SK-N-SH (cell line): ENCODE results near the gene KCNQ2. TPM values are rescaled to one million over a fixed set of nuclear protein-coding genes. Genes with fewer than 3 reads are reported as not detected.
A peak's percentile ranks its signal among the peaks of the same experiment; 100 is the strongest.

Experiments
- CTCF ChIA-PET: fragments of 300-600, 350-600 bp; formaldehyde crosslinking; extraction: SDS; loops from one replicate; lab custom pipeline; 2021; lab: Yijun Ruan, JAX
- POLR2A ChIA-PET: fragments of 350-600 bp; sonication (Branson Sonifier 250); formaldehyde crosslinking; extraction: SDS; loops from one replicate; lab custom pipeline; 2020; ENCODE audit warnings: antibody characterized with exemption, inconsistent platforms; lab: Yijun Ruan, JAX
- DNase-seq: peaks from one replicate; pipeline ENCODE4 v3.0.0; 2012
- H2AFZ ChIP-seq: fragments of 200-600 bp; sonication (generic); 2 replicates; pipeline ENCODE4 v1.8.1; 2016; ENCODE audit warnings: antibody characterized with exemption, mild to moderate bottlenecking, low read depth
- H3F3A ChIP-seq: fragments of 200-600 bp; sonication (generic); replicated peaks from 2 replicates; pipeline ENCODE3; 2016; ENCODE audit warnings: antibody characterized with exemption, mild to moderate bottlenecking; ENCODE audit not compliant: insufficient read depth
- H3K27ac ChIP-seq, 2 experiments: fragments of 200-500 bp in 1 of 2; fragments of 200-600 bp in 1 of 2; sonication (Bioruptor generic) in 1 of 2; sonication (generic), shearing (Covaris generic) in 1 of 2; 2 replicates each; pipeline versions ENCODE4 v1.5.1 to v1.6.1; 2014 to 2016; ENCODE audit warnings: low read depth in 2 of 2, inconsistent platforms in 1 of 2, low read length in 1 of 2, mild to moderate bottlenecking in 1 of 2, mixed read lengths in 1 of 2
- H3K27me3 ChIP-seq: fragments of 200-600 bp; sonication (generic), shearing (Covaris generic); 2 replicates; pipeline ENCODE4 v1.6.1; 2016; ENCODE audit warnings: mixed run types; ENCODE audit not compliant: insufficient read depth
- H3K36me3 ChIP-seq, 2 experiments: fragments of 200-500 bp in 1 of 2; fragments of 200-600 bp in 1 of 2; sonication (Bioruptor generic) in 1 of 2; sonication (generic) in 1 of 2; replicated peaks in 1 of 2; 2 replicates each; pipeline versions ENCODE3 to v1.5.1; 2014 to 2016; ENCODE audit warnings: low read length in 1 of 2, mild to moderate bottlenecking in 1 of 2; ENCODE audit not compliant: insufficient read depth in 2 of 2, control insufficient read depth in 1 of 2
- H3K4me1 ChIP-seq, 2 experiments: fragments of 200-500 bp in 1 of 2; fragments of 200-600 bp in 1 of 2; sonication (Bioruptor generic) in 1 of 2; sonication (generic), shearing (Covaris generic) in 1 of 2; 2 replicates each; pipeline versions ENCODE4 v1.5.1 to v1.6.1; 2014 to 2016; ENCODE audit warnings: low read depth in 1 of 2, low read length in 1 of 2, mixed run types in 1 of 2; ENCODE audit not compliant: insufficient read depth in 2 of 2, control insufficient read depth in 1 of 2
- H3K4me2 ChIP-seq: fragments of 200-600 bp; sonication (generic), shearing (Covaris generic); 2 replicates; pipeline ENCODE4 v1.6.1; 2017; ENCODE audit warnings: mixed run types
- H3K4me3 ChIP-seq, 2 experiments: fragments of 200-500 bp in 1 of 2; fragments of 200-600 bp in 1 of 2; sonication (Bioruptor generic) in 1 of 2; sonication (generic), shearing (Covaris generic) in 1 of 2; 2 replicates each; pipeline versions ENCODE4 v1.5.1 to v1.8.1; 2014 to 2016; ENCODE audit warnings: low read depth in 2 of 2, inconsistent platforms in 1 of 2, low read length in 1 of 2, mild to moderate bottlenecking in 1 of 2, mixed read lengths in 1 of 2, moderate library complexity in 1 of 2
- H3K79me2 ChIP-seq: fragments of 200-600 bp; sonication (generic); 2 replicates; pipeline ENCODE4 v1.8.1; 2017; ENCODE audit warnings: mild to moderate bottlenecking; ENCODE audit not compliant: insufficient read depth
- H3K9ac ChIP-seq: fragments of 200-600 bp; sonication (generic); 2 replicates; pipeline ENCODE4 v1.6.1; 2017; ENCODE audit warnings: mixed run types
- H3K9me2 ChIP-seq: fragments of 200-600 bp; sonication (generic); 2 replicates; pipeline ENCODE4 v1.6.1; 2017; ENCODE audit warnings: mixed run types
- H3K9me3 ChIP-seq: fragments of 200-600 bp; sonication (generic); 2 replicates; pipeline ENCODE4 v1.6.1; 2017; ENCODE audit warnings: mixed run types, mild to moderate bottlenecking, moderate library complexity
- H4K20me1 ChIP-seq: fragments of 200-600 bp; sonication (generic); 2 replicates; pipeline ENCODE4 v1.6.1; 2017; ENCODE audit warnings: mild to moderate bottlenecking, mixed run types; ENCODE audit not compliant: insufficient read depth
- CHD2 ChIP-seq: fragments of 150-350 bp; IDR thresholded peaks from 2 replicates; pipeline ENCODE4 v1.6.1; 2018; ENCODE audit warnings: low read length; ENCODE audit not compliant: partially characterized antibody
- CTCF ChIP-seq: fragments of 200-600 bp; sonication (generic); IDR thresholded peaks from 2 replicates; pipeline ENCODE4 v1.6.1; 2017; ENCODE audit warnings: antibody characterized with exemption, mild to moderate bottlenecking, moderate library complexity
- EP300 ChIP-seq, 2 experiments: IDR thresholded peaks; 2 replicates each; pipeline versions ENCODE4 v1.4.0 to v1.6.1; 2012; ENCODE audit warnings: borderline replicate concordance in 1 of 2, low read depth in 1 of 2, low read length in 1 of 2
- FOXJ3 ChIP-seq: sonication (generic); formaldehyde crosslinking; IDR thresholded peaks from 2 replicates; pipeline ENCODE4 v1.5.1; 2020; ENCODE audit warnings: mild to moderate bottlenecking, missing genetic modification reagents
- FOXM1 ChIP-seq: IDR thresholded peaks from 2 replicates; pipeline ENCODE4 v1.4.0; 2012; ENCODE audit warnings: low read depth, mild to moderate bottlenecking
- GABPA ChIP-seq: IDR thresholded peaks from 2 replicates; pipeline ENCODE4 v1.4.0; 2012; ENCODE audit warnings: low read depth, mild to moderate bottlenecking
- JUND ChIP-seq: IDR thresholded peaks from 2 replicates; pipeline ENCODE4 v1.4.0; 2012
- MAX ChIP-seq: IDR thresholded peaks from 2 replicates; pipeline ENCODE4 v1.4.0; 2012; ENCODE audit warnings: low read depth
- MXI1 ChIP-seq: IDR thresholded peaks from 2 replicates; pipeline ENCODE4 v1.6.1; 2012; ENCODE audit warnings: mild to moderate bottlenecking, low read depth, low read length, improper control_type of control experiment
- NRF1 ChIP-seq: IDR thresholded peaks from 2 replicates; pipeline ENCODE4 v1.6.1; 2012; ENCODE audit warnings: low read depth, mild to moderate bottlenecking, low read length
- POLR2AphosphoS5 ChIP-seq: IDR thresholded peaks from 2 replicates; pipeline ENCODE4 v1.6.1; 2012; ENCODE audit warnings: low read depth, low read length
- RAD21 ChIP-seq: IDR thresholded peaks from 2 replicates; pipeline ENCODE4 v1.6.1; 2012; ENCODE audit warnings: mild to moderate bottlenecking, low read length
- RCOR1 ChIP-seq: fragments of 150-350 bp; IDR thresholded peaks from 2 replicates; pipeline ENCODE4 v1.6.1; 2017; ENCODE audit warnings: antibody characterized with exemption, low read length
- SMC3 ChIP-seq: IDR thresholded peaks from 2 replicates; pipeline ENCODE4 v1.6.1; 2012; ENCODE audit warnings: low read depth, low read length, improper control_type of control experiment
- TAF1 ChIP-seq: IDR thresholded peaks from 2 replicates; pipeline ENCODE4 v1.6.1; 2012; ENCODE audit warnings: low read depth, mild to moderate bottlenecking, low read length, moderate library complexity, borderline replicate concordance
- TCF12 ChIP-seq: IDR thresholded peaks from 2 replicates; pipeline ENCODE4 v1.4.0; 2012
- USF2 ChIP-seq: fragments of 150-350 bp; IDR thresholded peaks from 2 replicates; pipeline ENCODE4 v1.6.1; 2017; ENCODE audit warnings: antibody characterized with exemption, low read length, low read depth, borderline replicate concordance
- WGBS: methylation state at CpG from one replicate; pipeline ENCODE4 v1.1.6; 2017; ENCODE audit warnings: low lambda C conversion rate; 5-methylcytosine and 5-hydroxymethylcytosine counted together
- polyA plus RNA-seq, 3 experiments: library from polyadenylated mRNA; depleted of rRNA; stranded (reverse); fragments of >200 nt; gene quantifications; 2 replicates each; pipeline ENCODE4 v1.2.3, GENCODE V29; 2012

Gene KCNQ2
- polyA plus RNA-seq, 1 of the 3 experiments (the other 2 are of a cell fraction): 3.9 TPM

- TF ChIP-seq MAX (no peak), FOXJ3 (no peak), TAF1 (no peak), EP300 (IDR thresholded peaks at IDR 0.05; ENCODE audit: borderline replicate concordance in 1 of 2, low read depth in 1 of 2, low read length in 1 of 2) (no peak), GABPA (no peak), MXI1 (no peak), RCOR1 (no peak), USF2 (no peak), NRF1 (no peak), POLR2AphosphoS5 (no peak)
- POLR2A ChIA-PET: interaction anchor here (1.4 kb wide), 1 partner anchor 73 kb away, joined by 3 read pairs; no protein-coding TSS in a partner anchor
- WGBS: 43% methylated on average over 17 of the region's 17 CpGs
Observed at GRCh38 chr20:63382551-63383300, 89.7 kb downstream of the KCNQ2 start.

GRCh38 chr20:63381781-63382431 is 90.5 kb downstream of the KCNQ2 start:
- Histone ChIP-seq H3K9me3 (no peaks in the 10 kb centered on the region), H4K20me1 (no peaks in the 10 kb centered on the region), H2AFZ (no peak overlapping the region), H3K9me2 (no peaks in the 10 kb centered on the region), H3K79me2 (no peaks in the 10 kb centered on the region), H3K4me1 (no peaks in the 10 kb centered on the region; a peak in 1 of 4 replicates), H3K4me3 (peak overlapping the region in 1 of 2 experiments; percentile 57; a peak in 1 of 4 replicates), H3K27ac (no peak overlapping the region), H3K4me2 (no peak overlapping the region), H3K27me3 (no peaks in the 10 kb centered on the region), H3K9ac (no peak overlapping the region), H3F3A (no peaks in the 10 kb centered on the region), H3K36me3 (no peaks in the 10 kb centered on the region)
- DNase-seq: peak; percentile 94
- 23% methylated on average over 13 of the region's 22 CpGs for WGBS
- ChIA-PET POLR2A (interaction anchor here (1.4 kb wide), 1 partner anchor 73 kb away, joined by 3 read pairs; no protein-coding TSS in a partner anchor), CTCF (interaction anchor here (0.5 to 10.6 kb wide), 55 partner anchors 9 to 1050 kb away, joined by 3 to 460 read pairs (median 5); partner anchors contain the start of genes ARFGAP1, COL20A1, PPDPF and YTHDF1)
- peak; percentile 50 for TF ChIP-seq SMC3
- TF ChIP-seq RAD21: peak; percentile 87
- no peak for TF ChIP-seq CHD2
- no peak for TF ChIP-seq JUND
- peak; percentile 79 for TF ChIP-seq CTCF
- no peak for TF ChIP-seq TCF12
- no peak for TF ChIP-seq FOXM1

More at GRCh38 chr20:63382551-63383300, 89.7 kb downstream of the KCNQ2 start:
- Histone ChIP-seq H4K20me1 (no peaks in the 10 kb centered on the region), H2AFZ (no peak overlapping the region), H3K27ac (no peak overlapping the region), H3K27me3 (no peaks in the 10 kb centered on the region), H3K4me1 (no peaks in the 10 kb centered on the region; a peak in 1 of 4 replicates), H3K9me3 (no peaks in the 10 kb centered on the region), H3K4me3 (no peak overlapping the region), H3K36me3 (no peaks in the 10 kb centered on the region), H3F3A (no peaks in the 10 kb centered on the region), H3K9me2 (no peaks in the 10 kb centered on the region), H3K79me2 (no peaks in the 10 kb centered on the region), H3K4me2 (no peak overlapping the region), H3K9ac (no peak overlapping the region)
- DNase-seq: no peak
- CTCF ChIA-PET: interaction anchor here (0.6 to 10.6 kb wide), 33 partner anchors 11 to 326 kb away, joined by 3 to 460 read pairs (median 11); partner anchors contain the start of genes ARFGAP1 and COL20A1
